HG03139 (cell line): Measurements from ENCODE around the gene GPR161.
A peak's percentile ranks its signal among the peaks of the same experiment; 100 is the strongest.
"Not testable (repeated sequence)": the region's sequence is repeated elsewhere in the genome, so short reads cannot be mapped to it uniquely, and the experiment has no call there.

Experiments used
- ATAC-seq: cut with Tn5 transposase; IDR thresholded peaks from one replicate; pipeline ENCODE4 v1.9.1; 2021; ENCODE audit not compliant: unreplicated experiment

GPR161 gene

GRCh38 chr1:168136709-168137514 is at the start of gene GPR161:
Gene GPR161, minus strand, starts transcription at chr1:168136930. Its CDS starts 32,080 bp downstream, at chr1:168104850.
- ATAC-seq: no peak

DNA sequence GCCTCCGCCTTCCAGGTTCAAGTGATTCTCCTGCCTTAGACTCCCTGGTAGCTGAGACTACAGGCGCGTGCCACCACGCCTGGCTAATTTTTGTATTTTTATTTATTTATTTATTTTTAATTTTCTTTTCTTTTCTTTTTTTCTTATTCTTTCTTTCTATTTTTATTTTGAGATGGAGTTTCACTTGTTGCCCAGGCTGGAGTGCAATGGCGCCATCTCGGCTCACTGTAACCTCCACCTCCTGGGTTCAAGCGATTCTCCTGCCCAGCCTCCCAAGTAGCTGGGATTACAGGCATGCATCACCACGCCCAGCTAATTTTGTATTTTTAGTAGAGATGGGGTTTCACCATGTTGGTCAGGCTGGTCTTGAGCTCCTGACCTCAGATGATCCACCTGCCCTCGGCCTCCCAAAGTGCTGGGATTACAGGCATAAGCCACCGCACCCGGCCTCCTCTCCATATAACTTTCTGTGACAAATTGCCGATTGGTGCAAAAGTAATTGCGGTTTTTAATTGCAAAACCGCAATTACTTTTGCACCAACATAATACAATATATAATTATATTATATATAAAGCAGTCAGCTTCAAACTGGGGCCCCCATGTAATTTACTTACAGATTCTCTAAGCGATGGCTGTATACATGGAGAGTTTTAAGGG is 44.5 kb upstream of the GPR161 start:
- ATAC-seq: not testable (repeated sequence)

DNA sequence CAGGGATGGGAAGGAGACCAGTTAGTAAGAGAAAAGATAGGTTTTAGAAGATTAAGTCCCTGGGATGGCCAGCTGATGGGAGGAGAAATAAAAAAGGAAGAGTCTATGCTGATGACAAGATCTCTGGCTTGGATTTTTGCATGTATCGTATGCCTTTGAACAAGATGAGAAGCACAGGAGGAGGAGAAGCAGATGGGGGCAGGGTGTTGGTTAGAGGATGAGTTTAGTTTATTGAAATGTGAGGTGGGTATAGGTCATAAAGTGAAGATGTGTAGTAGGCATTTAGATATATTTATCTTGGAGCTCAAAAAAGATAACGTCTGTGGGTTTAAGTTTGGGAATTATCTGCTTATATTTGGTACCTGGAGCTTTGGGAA is 43.4 kb upstream of the GPR161 start:
- no peak for ATAC-seq

GRCh38 chr1:168179438-168180147 is 42.9 kb upstream of the GPR161 start:
- ATAC-seq: no peak

- peak; percentile 87 for ATAC-seq
Measured at GRCh38 chr1:168178638-168179437, 42.1 kb upstream of the GPR161 start, which contains the start of gene TIPRL. Gene TIPRL, plus strand, starts transcription at chr1:168178962. Its CDS starts 116 bp downstream, at chr1:168179078.

DNA sequence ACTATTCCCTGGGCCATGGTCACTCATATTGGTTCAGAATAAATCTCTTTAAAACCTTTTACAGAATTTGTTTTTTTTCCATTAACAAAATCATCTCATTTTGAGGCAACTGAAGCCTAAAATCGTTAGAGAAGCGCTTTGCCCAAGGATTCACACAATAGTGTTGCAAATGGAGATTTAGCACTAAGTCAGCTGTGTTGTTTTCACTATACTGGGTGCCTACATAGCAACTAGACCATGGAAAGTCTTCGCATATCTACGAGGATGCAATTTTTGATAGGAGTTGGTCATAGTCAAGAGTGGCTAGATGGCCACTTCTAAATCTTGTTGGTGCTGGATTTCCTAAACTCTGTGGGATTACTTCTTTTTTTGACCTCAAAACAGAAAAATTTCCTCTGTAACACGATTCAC is 41.5 kb upstream of the GPR161 start:
- no peak for ATAC-seq

DNA sequence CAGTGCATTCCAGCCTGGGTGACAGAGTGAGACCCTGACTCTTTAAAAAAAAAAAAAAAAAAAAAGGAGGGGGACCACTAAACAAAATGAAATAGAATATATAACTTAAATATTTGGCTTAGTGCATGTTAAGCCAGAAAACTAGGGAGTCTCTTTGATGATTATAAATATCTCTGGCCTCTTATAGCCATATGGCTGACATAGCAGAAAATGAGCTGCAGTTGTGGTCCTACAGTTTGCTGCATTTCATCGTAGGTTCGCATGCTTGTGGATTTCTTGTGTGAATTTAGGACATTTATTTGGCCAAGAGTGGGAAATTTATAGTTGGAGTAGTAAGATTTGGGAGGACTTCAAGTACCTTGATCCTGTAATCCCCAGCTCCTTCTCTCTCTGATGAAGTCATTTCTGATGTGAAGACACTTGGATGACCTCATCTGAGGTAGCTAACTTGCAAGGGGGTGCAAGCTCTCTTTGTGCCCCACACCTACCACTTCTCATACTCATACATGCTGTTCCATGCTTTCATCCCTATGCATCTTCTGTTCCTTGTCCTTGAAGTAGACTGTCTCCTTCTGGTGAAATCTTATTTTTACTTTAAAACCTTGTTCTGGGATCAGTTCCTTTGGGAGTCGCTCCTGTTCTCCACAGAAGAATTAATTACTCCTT is 35.7 kb upstream of the GPR161 start:
- no peak for ATAC-seq

DNA sequence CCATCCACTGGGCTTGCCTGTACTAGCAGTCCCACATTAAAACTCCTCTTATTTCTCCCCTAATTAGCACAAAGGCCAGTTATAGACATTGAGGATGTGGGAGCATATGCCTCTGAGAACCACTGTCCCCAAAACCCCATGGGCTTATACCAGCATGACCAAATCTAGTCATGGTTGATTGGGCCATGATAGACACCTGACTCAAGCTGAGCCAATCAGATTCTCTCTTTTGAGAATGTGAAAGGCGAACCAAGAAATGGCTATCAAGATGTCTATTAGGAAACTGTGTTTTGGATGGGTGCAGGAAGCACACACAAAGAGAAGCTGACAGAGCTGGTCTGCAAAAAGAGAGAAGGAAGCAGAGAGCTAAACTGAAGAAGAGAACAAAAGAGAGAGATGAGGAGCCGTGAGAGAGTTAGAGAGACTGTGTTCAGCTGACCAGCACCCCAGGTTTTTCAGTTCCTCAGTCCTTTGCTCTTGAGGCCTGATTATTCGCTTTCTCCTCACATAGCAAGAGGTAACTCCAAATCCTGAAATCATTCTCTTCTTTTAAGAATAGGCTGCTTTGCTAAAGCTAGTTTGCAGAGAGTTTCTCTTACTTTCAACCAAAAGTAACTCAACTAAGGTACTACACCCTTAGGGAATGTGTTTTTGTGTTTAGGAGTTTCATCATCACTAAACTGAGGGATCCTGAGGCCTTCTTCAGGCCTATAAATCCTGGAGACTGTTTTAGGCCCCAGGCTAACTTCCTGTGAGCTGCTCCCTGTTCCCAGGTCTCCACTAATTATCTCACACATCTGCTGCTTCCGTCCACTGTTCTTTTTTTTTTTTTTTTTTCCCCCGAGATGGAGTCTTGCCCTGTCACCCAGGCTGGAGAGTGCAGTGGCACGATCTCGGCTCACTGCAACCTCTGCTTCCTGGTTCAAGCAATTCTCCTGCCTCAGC is 34.1 kb upstream of the GPR161 start:
- no peak for ATAC-seq

- no peak for ATAC-seq
Measured at GRCh38 chr1:168167806-168168205, 31.1 kb upstream of the GPR161 start.

DNA sequence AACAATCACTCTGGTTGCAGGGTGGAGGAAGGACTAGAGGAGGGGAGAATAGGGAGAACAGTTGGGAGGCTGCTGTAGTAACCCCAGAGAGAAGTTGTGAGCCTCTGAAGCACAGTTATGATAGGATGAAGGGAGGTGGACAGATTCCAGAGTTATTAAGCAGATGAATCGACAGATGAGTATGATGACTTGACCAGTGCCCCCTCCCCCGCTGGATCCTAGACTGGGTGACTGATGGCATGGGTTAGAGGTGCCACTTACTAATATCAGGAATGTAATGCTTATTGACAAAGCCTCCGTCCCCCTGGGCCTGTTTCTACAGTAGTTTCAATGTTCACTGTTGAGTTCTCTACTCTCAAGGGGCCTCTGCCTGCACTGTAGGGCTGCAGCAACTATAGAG is 28.0 kb upstream of the GPR161 start:
- ATAC-seq: no peak

GRCh38 chr1:168163670-168164069 is 26.9 kb upstream of the GPR161 start:
- no peak for ATAC-seq

- no peak for ATAC-seq
Measured at GRCh38 chr1:168161459-168161858, 24.7 kb upstream of the GPR161 start.

DNA sequence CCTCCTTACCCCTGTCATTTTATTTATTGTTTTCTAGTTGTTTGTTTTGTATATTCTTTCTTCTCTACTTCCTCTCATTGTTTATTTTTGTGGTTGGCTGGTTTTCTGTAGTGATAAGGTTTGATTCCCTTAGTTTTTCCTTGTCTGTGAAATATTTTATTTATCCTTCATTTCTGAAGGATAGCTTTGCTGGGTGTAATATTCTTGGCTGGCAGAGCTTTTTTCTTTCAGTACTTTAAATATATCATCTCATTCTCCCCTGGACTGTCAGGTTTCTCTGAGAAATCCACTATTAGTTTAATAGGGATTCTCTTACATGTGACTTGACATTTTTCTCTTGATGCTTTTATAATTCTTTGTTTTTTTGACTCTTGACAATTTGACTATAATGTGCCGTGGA is 23.2 kb upstream of the GPR161 start:
- no peak for ATAC-seq

DNA sequence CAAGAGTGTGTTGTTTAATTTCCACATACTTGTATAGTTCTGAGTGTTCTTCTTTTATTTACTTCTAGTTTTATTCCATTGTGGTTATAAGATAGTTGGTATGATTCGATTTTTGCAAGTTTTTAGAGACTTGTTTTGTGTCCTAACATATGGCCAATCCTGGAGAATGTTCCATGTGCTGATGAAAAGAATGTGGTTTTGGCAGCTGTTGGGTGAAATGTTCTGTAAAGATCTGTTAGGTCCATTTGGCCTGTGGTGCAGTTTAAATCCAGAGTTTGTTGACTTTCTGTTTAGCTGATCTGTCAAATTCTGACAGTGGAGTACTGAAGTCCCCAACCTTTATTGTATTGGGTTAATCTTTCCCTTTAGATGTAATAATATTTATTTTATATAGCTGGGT is 22.5 kb upstream of the GPR161 start:
- ATAC-seq: no peak

- no peak for ATAC-seq
Measured at GRCh38 chr1:168157638-168158037, 20.9 kb upstream of the GPR161 start.

DNA sequence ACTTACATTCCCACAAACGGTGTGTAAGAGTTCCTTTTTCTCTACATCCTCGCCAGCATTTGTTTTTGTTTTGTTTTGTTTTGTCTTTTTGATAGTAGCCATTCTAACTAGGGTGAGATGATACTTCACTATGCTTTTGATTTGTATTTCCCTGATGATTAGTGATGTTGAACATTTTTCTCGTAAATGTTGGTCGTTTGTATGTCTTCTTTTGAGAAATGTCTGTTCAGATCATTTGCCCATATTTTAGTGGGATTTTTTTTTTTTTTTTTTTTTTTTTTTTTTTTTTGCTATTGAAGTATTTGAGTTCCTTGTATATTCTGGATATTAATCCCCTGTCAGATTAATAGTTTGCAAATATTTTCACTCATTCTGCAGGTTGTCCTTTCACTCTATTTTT is 19.2 kb upstream of the GPR161 start:
- no peak for ATAC-seq

- not testable (repeated sequence) for ATAC-seq
Measured at GRCh38 chr1:168154707-168155106, 18.0 kb upstream of the GPR161 start.

DNA sequence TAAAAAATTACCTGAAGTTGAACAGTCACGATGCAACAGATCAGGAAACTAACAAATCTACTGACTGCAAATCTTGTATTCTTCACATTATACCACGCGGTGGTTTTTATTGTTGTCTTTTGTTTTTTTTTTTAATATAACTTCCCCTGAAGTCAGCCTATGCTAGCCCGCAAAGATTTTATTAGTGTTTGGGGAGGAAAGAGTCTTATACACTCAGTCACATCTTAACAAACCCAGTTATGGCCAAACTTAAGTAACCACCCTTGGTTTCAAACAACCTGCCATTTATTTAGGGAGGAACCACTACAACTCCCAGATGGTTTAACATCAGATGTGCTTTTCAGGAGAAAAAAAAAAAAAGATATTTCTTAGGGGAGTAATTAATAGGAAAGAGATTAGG is 15.2 kb upstream of the GPR161 start:
- ATAC-seq: no peak

GRCh38 chr1:168150283-168150682 is 13.6 kb upstream of the GPR161 start:
- ATAC-seq: no peak
